HepG2 (cell line): ENCODE data around the gene PCGF2. TPM values are rescaled to one million over a fixed set of nuclear protein-coding genes. Genes with fewer than 3 reads are reported as not detected.

Experiments
- DMAP1 ChIP-seq: IDR thresholded peaks from 2 replicates; pipeline ENCODE4 v1.6.1; 2016
- KLF9 ChIP-seq: IDR thresholded peaks from 2 replicates; pipeline ENCODE4 v1.6.1; 2016; ENCODE audit warnings: low read depth
- LCORL ChIP-seq, 2 experiments: fragments of 450-650 bp in 1 of 2; sonication (generic) in 1 of 2; formaldehyde crosslinking in 1 of 2; IDR thresholded peaks; 2 replicates each; pipeline versions ENCODE4 v1.5.0 to v1.6.1; 2017 to 2020; ENCODE audit warnings: antibody characterized with exemption in 1 of 2, missing genetic modification reagents in 1 of 2
- MYNN ChIP-seq: sonication (generic); formaldehyde crosslinking; IDR thresholded peaks from 2 replicates; pipeline ENCODE4 v1.4.0; 2020; ENCODE audit warnings: mild to moderate bottlenecking, low read depth, missing genetic modification reagents
- NCOR1 ChIP-seq: fragments of 200-600 bp; sonication (generic); IDR thresholded peaks from 2 replicates; pipeline ENCODE4 v1.7.0; 2017; ENCODE audit warnings: antibody characterized with exemption, low read length, borderline replicate concordance
- NFE2L2 ChIP-seq: fragments of 150-350 bp; IDR thresholded peaks from 2 replicates; pipeline ENCODE4 v1.6.1; 2014; ENCODE audit warnings: low read length
- NFIC ChIP-seq: IDR thresholded peaks from 2 replicates; pipeline ENCODE4 v1.6.1; 2012; ENCODE audit warnings: mild to moderate bottlenecking, low read length, inconsistent platforms
- THYN1 ChIP-seq: sonication (generic); formaldehyde crosslinking; IDR thresholded peaks from 2 replicates; pipeline ENCODE4 v1.8.1; 2023; ENCODE audit warnings: low read depth, mild to moderate bottlenecking, moderate library complexity, missing genetic modification reagents, borderline replicate concordance
- ZC3H13 ChIP-seq: sonication (generic); formaldehyde crosslinking; IDR thresholded peaks from 2 replicates; pipeline ENCODE4 v1.8.1; 2023; ENCODE audit warnings: mild to moderate bottlenecking, missing genetic modification reagents, moderate library complexity
- ZNF234 ChIP-seq: sonication (generic); formaldehyde crosslinking; conservative IDR thresholded peaks from 2 replicates; pipeline ENCODE4 v1.5.1; 2020; ENCODE audit warnings: mild to moderate bottlenecking, missing genetic modification reagents
- ZNF775 ChIP-seq: sonication (generic); formaldehyde crosslinking; IDR thresholded peaks from 2 replicates; pipeline ENCODE4 v1.4.0; 2020; ENCODE audit warnings: missing genetic modification reagents, mild to moderate bottlenecking, moderate library complexity, borderline replicate concordance
- ZNF776 ChIP-seq: sonication (generic); formaldehyde crosslinking; IDR thresholded peaks from 2 replicates; pipeline ENCODE4 v1.4.0; 2020; ENCODE audit warnings: mild to moderate bottlenecking, missing genetic modification reagents
- ZNF784 ChIP-seq: sonication (generic); formaldehyde crosslinking; IDR thresholded peaks from 2 replicates; pipeline ENCODE4 v1.5.1; 2020; ENCODE audit warnings: missing genetic modification reagents, mild to moderate bottlenecking, borderline replicate concordance
- ZNF879 ChIP-seq: sonication (generic); formaldehyde crosslinking; IDR thresholded peaks from 2 replicates; pipeline ENCODE4 v1.8.1; 2023; ENCODE audit warnings: missing genetic modification reagents
- polyA plus RNA-seq, 8 experiments: library from polyadenylated mRNA; depleted of rRNA in 3 of 8; stranded (reverse) in 7 of 8; unstranded in 1 of 8; fragments of >200 nt; fragmentation: Illumina TruSeq in 4 of 8; extraction: Trizol in 4 of 8; gene quantifications; 2 replicates each; pipeline versions ENCODE4 v1.2.1 to v1.2.3, GENCODE V29; 2011 to 2016; ENCODE audit warnings: low read depth in 4 of 8, missing spikeins in 1 of 8, mixed read lengths in 1 of 8; ENCODE audit not compliant: insufficient read depth in 1 of 8
- total RNA-seq, 5 experiments: library from RNA; depleted of rRNA; stranded (reverse); fragments of >200 nt; fragmentation: Illumina TruSeq; extraction: Trizol; gene quantifications; 2 replicates each; pipeline ENCODE4 v1.2.3, GENCODE V29; 2016; ENCODE audit warnings: low read depth in 1 of 5
- TF ChIP-seq, protein P1 (sequence below): sonication (generic); formaldehyde crosslinking; IDR thresholded peaks from 2 replicates; pipeline ENCODE4 v1.4.0; 2020; ENCODE audit warnings: low read depth, mild to moderate bottlenecking, missing genetic modification reagents
- TF ChIP-seq, protein P2 (sequence below): sonication (generic); formaldehyde crosslinking; IDR thresholded peaks from 2 replicates; pipeline ENCODE4 v1.5.1; 2020; ENCODE audit warnings: missing genetic modification reagents, mild to moderate bottlenecking, borderline replicate concordance
- TF ChIP-seq, protein P3 (sequence below): sonication (generic); formaldehyde crosslinking; IDR thresholded peaks from 2 replicates; pipeline ENCODE4 v1.8.0; 2022; ENCODE audit warnings: mild to moderate bottlenecking, missing genetic modification reagents, borderline replicate concordance
- TF ChIP-seq, protein P4 (sequence below): sonication (generic); formaldehyde crosslinking; conservative IDR thresholded peaks from 2 replicates; pipeline ENCODE4 v1.8.0; 2022; ENCODE audit warnings: low read depth, missing genetic modification reagents
- TF ChIP-seq, protein P5 (sequence below): sonication (generic); formaldehyde crosslinking; IDR thresholded peaks from 2 replicates; pipeline ENCODE4 v1.4.0; 2020; ENCODE audit warnings: mild to moderate bottlenecking, missing genetic modification reagents
- TF ChIP-seq, protein P6 (sequence below): sonication (generic); formaldehyde crosslinking; IDR thresholded peaks from 2 replicates; pipeline ENCODE4 v1.4.0; 2020; ENCODE audit warnings: mild to moderate bottlenecking, low read depth, missing genetic modification reagents

Gene PCGF2
- total and polyA plus RNA-seq, 2 of the 13 experiments (the other 11 are each of a cell fraction or from before 2014, with no cell fraction given) = 11.6 to 29.4 TPM

DNA sequence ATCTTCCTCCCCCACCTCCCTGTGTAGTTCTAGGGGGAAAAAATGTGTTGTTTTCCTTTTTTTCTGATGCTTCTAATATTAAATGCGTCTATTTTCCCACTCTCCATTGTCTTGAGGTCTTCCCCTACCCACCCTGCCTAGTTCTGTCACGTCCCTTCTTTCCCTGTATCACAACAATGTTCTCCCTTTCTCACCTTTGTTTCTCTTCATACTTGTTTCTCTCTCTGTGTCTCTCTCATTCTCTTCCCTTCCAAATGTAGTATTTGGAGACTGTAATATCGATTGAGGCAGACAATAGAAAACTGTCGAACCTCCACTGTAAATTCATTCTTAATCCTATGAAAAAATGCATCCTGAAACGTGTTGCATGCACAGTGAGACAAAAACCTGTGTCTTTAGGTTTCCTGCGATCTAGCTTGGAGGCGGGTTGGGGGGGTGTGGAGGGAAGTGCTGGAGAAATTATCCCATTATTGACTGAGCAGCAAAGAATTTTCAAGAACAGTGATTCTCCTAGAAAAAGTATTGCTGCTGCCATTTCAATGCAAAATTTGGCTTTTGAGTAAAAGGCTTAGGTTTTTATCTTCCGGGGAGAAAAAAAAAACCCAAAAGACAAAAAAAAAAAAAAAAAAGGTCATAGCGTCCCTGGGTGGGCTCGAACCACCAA lies 3.1 kb upstream of the PCGF2 start (continued):
- TF ChIP-seq ZNF784 (CRISPR knock-in tag) (no peak), NCOR1 (peak; percentile 72; the same call in 1 of the 2 replicates), MYNN (CRISPR knock-in tag) (0 out of 2 replicates have a peak, but pooled peaks have one; percentile 11), LCORL (IDR thresholded peaks at IDR 0.05) (no peak), LCORL (CRISPR knock-in tag; IDR thresholded peaks at IDR 0.05) (no peak), ZNF234 (CRISPR knock-in tag) (no peak), NFIC (0 out of 2 replicates have a peak, but pooled peaks have one; percentile 55), KLF9 (no peak), THYN1 (no peak), NFE2L2 (0 out of 2 replicates have a peak, but pooled peaks have one; percentile 4), ZNF775 (CRISPR knock-in tag) (peak; percentile 70; the same call in 1 of the 2 replicates), ZC3H13 (no peak), DMAP1 (CRISPR knock-in tag) (no peak), ZNF879 (CRISPR knock-in tag) (no peak), ZNF776 (CRISPR knock-in tag) (no peak)
- TF ChIP-seq, protein P1, sequence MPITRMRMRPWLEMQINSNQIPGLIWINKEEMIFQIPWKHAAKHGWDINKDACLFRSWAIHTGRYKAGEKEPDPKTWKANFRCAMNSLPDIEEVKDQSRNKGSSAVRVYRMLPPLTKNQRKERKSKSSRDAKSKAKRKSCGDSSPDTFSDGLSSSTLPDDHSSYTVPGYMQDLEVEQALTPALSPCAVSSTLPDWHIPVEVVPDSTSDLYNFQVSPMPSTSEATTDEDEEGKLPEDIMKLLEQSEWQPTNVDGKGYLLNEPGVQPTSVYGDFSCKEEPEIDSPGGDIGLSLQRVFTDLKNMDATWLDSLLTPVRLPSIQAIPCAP = no peak
- TF ChIP-seq, protein P2, sequence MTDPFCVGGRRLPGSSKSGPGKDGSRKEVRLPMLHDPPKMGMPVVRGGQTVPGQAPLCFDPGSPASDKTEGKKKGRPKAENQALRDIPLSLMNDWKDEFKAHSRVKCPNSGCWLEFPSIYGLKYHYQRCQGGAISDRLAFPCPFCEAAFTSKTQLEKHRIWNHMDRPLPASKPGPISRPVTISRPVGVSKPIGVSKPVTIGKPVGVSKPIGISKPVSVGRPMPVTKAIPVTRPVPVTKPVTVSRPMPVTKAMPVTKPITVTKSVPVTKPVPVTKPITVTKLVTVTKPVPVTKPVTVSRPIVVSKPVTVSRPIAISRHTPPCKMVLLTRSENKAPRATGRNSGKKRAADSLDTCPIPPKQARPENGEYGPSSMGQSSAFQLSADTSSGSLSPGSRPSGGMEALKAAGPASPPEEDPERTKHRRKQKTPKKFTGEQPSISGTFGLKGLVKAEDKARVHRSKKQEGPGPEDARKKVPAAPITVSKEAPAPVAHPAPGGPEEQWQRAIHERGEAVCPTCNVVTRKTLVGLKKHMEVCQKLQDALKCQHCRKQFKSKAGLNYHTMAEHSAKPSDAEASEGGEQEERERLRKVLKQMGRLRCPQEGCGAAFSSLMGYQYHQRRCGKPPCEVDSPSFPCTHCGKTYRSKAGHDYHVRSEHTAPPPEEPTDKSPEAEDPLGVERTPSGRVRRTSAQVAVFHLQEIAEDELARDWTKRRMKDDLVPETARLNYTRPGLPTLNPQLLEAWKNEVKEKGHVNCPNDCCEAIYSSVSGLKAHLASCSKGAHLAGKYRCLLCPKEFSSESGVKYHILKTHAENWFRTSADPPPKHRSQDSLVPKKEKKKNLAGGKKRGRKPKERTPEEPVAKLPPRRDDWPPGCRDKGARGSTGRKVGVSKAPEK (CRISPR knock-in tag) = 0 out of 2 replicates have a peak, but pooled peaks have one; percentile 3
- TF ChIP-seq, protein P3, sequence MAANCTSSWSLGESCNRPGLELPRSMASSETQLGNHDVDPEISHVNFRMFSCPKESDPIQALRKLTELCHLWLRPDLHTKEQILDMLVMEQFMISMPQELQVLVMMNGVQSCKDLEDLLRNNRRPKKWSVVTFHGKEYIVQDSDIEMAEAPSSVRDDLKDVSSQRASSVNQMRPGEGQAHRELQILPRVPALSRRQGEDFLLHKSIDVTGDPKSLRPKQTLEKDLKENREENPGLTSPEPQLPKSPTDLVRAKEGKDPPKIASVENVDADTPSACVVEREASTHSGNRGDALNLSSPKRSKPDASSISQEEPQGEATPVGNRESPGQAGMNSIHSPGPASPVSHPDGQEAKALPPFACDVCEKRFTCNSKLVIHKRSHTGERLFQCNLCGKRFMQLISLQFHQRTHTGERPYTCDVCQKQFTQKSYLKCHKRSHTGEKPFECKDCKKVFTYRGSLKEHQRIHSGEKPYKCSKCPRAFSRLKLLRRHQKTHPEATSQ (CRISPR knock-in tag) = no peak
- TF ChIP-seq, protein P4, sequence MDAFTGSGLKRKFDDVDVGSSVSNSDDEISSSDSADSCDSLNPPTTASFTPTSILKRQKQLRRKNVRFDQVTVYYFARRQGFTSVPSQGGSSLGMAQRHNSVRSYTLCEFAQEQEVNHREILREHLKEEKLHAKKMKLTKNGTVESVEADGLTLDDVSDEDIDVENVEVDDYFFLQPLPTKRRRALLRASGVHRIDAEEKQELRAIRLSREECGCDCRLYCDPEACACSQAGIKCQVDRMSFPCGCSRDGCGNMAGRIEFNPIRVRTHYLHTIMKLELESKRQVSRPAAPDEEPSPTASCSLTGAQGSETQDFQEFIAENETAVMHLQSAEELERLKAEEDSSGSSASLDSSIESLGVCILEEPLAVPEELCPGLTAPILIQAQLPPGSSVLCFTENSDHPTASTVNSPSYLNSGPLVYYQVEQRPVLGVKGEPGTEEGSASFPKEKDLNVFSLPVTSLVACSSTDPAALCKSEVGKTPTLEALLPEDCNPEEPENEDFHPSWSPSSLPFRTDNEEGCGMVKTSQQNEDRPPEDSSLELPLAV (CRISPR knock-in tag) = no peak
- TF ChIP-seq, protein P5, sequence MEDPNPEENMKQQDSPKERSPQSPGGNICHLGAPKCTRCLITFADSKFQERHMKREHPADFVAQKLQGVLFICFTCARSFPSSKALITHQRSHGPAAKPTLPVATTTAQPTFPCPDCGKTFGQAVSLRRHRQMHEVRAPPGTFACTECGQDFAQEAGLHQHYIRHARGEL (CRISPR knock-in tag) = no peak
- TF ChIP-seq, protein P6, sequence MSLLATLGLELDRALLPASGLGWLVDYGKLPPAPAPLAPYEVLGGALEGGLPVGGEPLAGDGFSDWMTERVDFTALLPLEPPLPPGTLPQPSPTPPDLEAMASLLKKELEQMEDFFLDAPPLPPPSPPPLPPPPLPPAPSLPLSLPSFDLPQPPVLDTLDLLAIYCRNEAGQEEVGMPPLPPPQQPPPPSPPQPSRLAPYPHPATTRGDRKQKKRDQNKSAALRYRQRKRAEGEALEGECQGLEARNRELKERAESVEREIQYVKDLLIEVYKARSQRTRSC = no peak
